ENCODE data around the gene WDR81. TPM values are rescaled to one million over a fixed set of nuclear protein-coding genes. Genes with fewer than 3 reads are reported as not detected.
"Not testable (repeated sequence)": the region's sequence is repeated elsewhere in the genome, so short reads cannot be mapped to it uniquely, and the experiment has no call there.

WDR81 gene
- total and polyA plus RNA-seq, 3 donors from 2014 or later = 16.9 to 71.4 (median 58.4) TPM

DNA sequence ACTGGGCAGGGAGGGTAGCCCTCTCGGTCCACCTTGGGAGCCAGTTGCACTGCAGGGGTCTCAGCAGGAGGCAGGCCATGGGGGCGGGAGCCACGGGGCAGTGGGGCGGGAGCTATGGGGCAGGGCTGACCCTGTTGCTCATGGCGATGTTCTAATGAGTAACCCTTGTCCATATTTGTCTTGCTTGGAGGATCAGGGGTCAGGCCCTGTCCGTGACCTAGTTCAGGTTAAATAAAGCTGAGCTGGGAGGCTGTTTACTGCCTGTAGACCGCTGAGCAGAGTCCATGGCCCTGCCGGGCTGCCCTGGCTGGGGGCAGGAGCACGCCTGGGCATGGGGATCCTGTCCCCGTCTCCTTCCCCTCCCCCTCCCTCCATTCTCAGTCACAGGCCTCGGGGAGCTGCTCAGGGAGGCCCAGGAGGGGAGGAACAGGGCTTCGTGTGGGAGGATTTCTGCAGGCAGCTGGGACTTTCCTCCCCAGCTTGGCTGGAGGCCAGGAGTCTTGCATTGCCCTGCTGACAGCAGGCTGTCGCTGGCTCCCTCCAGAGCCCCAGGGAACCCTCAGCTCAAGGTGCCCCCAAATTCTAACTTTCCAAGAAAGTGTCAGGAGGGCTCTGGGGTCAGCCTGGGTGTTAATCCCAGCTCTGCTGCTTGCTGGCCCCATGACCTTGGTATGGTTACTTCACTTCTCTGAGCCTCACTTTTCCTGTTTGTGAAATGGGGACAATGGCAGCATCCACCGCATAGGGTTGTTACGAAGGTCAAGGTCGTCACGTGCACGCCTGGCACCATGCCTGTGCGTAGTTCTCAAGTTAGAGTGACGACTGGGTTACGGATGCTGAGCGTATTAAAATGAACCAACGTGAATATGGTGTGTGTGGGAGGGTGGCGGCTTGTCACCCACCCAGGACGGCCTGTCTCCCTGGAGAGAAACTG lies 12.1 kb downstream of the WDR81 start:
- no peaks in the 10 kb centered on the region for H3K36me3 ChIP-seq (ENCODE audit: low read depth, missing control alignments)
- H3K4me3 ChIP-seq = no peak overlapping the region
- WGBS, 2 donors = 33 to 51% methylated on average over 22 to 25 of the region's 25 CpGs
- peak overlapping the region; percentile 84 to 89 for H3K27ac ChIP-seq
- peak; percentile 95 for DNase-seq
- no peak for TF ChIP-seq POLR2A (IDR thresholded peaks at IDR 0.05)
- no peak for TF ChIP-seq CTCF (IDR thresholded peaks at IDR 0.05)
- H3K27me3 ChIP-seq = no peaks in the 10 kb centered on the region
- H3K9me3 ChIP-seq = no peaks in the 10 kb centered on the region
- peaks cover 44% of the 10 kb centered on the region for H3K4me1 ChIP-seq
- intact Hi-C loops (cut with DNase I; ENCODE audit: low total_unique reads) = no loop called here

DNA sequence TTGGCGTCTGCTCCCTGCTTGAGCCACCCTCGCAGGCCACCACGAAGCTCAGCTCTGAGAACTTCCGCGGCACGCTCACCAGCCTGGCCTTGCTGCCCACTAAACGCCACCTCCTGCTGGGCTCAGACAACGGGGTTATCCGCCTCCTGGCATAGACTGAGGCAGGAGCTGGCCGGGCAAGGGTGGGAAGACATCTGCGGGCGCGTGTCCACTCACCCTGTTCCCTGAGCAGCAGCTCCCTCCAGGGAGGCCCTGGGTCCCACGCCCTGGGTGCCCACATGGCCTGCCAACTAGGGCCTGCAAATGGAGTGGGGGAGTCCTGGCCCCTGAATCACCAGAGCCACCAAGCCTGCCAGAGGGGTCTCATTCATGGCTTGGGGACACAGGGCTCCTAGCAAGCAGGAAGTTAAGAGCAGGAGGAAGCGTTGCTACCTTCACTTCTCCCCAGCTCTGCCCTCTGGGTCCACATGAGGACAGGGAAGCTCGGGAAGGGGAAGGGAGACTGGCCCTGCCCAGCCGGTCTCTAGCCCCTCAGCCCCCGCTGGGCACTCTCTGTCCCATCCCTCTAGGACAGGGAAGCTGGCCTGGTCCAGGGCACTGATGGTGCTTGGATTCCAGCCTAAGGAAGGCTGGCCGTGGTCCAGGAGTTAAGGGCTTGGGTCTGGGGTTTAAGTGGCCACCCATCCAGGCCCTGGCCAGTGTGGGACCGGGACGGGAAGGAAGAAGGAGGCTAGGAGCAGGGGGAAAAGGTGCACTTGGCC lies 13.2 kb downstream of the WDR81 start:
- Histone ChIP-seq H3K36me3 (ENCODE audit: low read depth, missing control alignments) (no peaks in the 10 kb centered on the region), H3K27ac (peak overlapping the region; percentile 84 to 89), H3K27me3 (no peaks in the 10 kb centered on the region), H3K4me3 (no peak overlapping the region), H3K4me1 (peaks cover 52% of the 10 kb centered on the region), H3K9me3 (no peaks in the 10 kb centered on the region)
- intact Hi-C loops (cut with DNase I; ENCODE audit: low total_unique reads) = no loop called here
- no peak for TF ChIP-seq POLR2A (IDR thresholded peaks at IDR 0.05)
- TF ChIP-seq CTCF (IDR thresholded peaks at IDR 0.05) = no peak
- no peak for DNase-seq
- 58 to 59% methylated on average over 7 to 19 of the region's 21 CpGs for WGBS, 2 donors

DNA sequence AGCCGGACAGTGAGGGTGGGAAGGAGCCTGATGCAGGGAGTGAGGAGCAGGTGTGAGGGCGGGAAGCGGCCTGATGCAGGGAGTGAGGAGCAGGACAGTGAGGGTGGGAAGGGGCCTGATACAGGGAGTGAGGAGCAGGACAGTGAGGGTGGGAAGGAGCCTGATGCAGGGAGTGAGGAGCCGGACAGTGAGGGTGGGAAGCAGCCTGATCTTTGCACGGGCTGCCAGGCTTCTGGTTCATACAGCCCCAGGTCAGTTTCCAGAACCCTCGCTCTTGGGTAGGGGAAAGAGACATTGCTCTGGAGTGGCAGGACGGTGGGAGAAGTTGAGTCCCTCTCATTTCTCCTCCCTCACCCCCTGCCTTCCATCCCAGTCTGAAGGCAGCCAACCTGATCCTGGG lies 17.4 kb downstream of the WDR81 start:
- Histone ChIP-seq H3K27ac (peak overlapping the region; percentile 64 to 89), H3K4me1 (peaks cover 63% of the 10 kb centered on the region)
- DNase-seq; H3K9me3 ChIP-seq; intact Hi-C loops (cut with DNase I; ENCODE audit: low total_unique reads); H3K36me3 ChIP-seq (ENCODE audit: low read depth, missing control alignments); H3K4me3 ChIP-seq; H3K27me3 ChIP-seq: not testable (repeated sequence)
- WGBS, 2 donors = 96 to 98% methylated on average over 5 to 7 of the region's 7 CpGs

- WGBS, 2 donors = 60 to 63% methylated on average over 10 of the region's 10 CpGs
- TF ChIP-seq CTCF (IDR thresholded peaks at IDR 0.05) = no peak
- TF ChIP-seq POLR2A (IDR thresholded peaks at IDR 0.05) = no peak
These were observed 18.0 kb downstream of the WDR81 start, which contains the start of gene SERPINF2 for GRCh38 chr17:1742371-1743087. TSS of gene SERPINF2 (plus strand) at chr17:1742871. CDS start at chr17:1744996, 2,125 bp downstream.

GRCh38 chr17:1743088-1743439 lies 18.6 kb downstream of the WDR81 start:
- DNase-seq = no peak
- H3K27ac ChIP-seq = peak overlapping the region; percentile 64 to 89
- H3K27me3 ChIP-seq = no peaks in the 10 kb centered on the region
- H3K4me3 ChIP-seq = no peak overlapping the region
- WGBS, 2 donors = 83 to 96% methylated on average over 1 to 2 of the region's 2 CpGs
- no peaks in the 10 kb centered on the region for H3K9me3 ChIP-seq
- no peak for TF ChIP-seq POLR2A (IDR thresholded peaks at IDR 0.05)
- no peak for TF ChIP-seq CTCF (IDR thresholded peaks at IDR 0.05)
- peaks cover 60% of the 10 kb centered on the region for H3K4me1 ChIP-seq
- intact Hi-C loops (cut with DNase I; ENCODE audit: low total_unique reads) = no loop called here
- H3K36me3 ChIP-seq (ENCODE audit: low read depth, missing control alignments) = no peaks in the 10 kb centered on the region

More at GRCh38 chr17:1742371-1743087, 18.0 kb downstream of the WDR81 start, which contains the start of gene SERPINF2:
- intact Hi-C loops (cut with DNase I; ENCODE audit: low total_unique reads) = no loop called here
- Histone ChIP-seq H3K4me3 (no peak within 1 kb of the TSS), H3K27ac (peak within 1 kb of the TSS; percentile 64 to 89), H3K27me3 (no peaks in the 10 kb centered on the region), H3K4me1 (peaks cover 63% of the 10 kb centered on the region), H3K9me3 (no peaks in the 10 kb centered on the region), H3K36me3 (ENCODE audit: low read depth, missing control alignments) (no peaks in the 10 kb centered on the region)
- peak; percentile 69 for DNase-seq

All from testis (tissue), 3 donors.